HG03457 (cell line): Measurements from ENCODE around the gene KCNJ6.

Source experiments
- ATAC-seq: cut with Tn5 transposase; IDR thresholded peaks from one replicate; pipeline ENCODE4 v1.9.1; 2021; ENCODE audit warnings: moderate number of reproducible peaks; ENCODE audit not compliant: unreplicated experiment

The KCNJ6 gene

GRCh38 chr21:37827913-37828312, 88.3 kb downstream of the KCNJ6 start:
- no peak for ATAC-seq

GRCh38 chr21:37821786-37822450, 94.3 kb downstream of the KCNJ6 start:
- no peak for ATAC-seq

- no peak for ATAC-seq
Observed at GRCh38 chr21:37821092-37821491, 95.2 kb downstream of the KCNJ6 start.

GRCh38 chr21:37819372-37819771, 96.9 kb downstream of the KCNJ6 start:
- ATAC-seq: no peak

- ATAC-seq: no peak
Observed at GRCh38 chr21:37817242-37817641, 99.0 kb downstream of the KCNJ6 start.

GRCh38 chr21:37815893-37816292, 100.4 kb downstream of the KCNJ6 start:
- no peak for ATAC-seq

GRCh38 chr21:37811711-37812110, 104.5 kb downstream of the KCNJ6 start:
- no peak for ATAC-seq

- ATAC-seq: no peak
Observed at GRCh38 chr21:37808261-37808660, 108.0 kb downstream of the KCNJ6 start.

GRCh38 chr21:37805266-37805665, 111.0 kb downstream of the KCNJ6 start:
- no peak for ATAC-seq

GRCh38 chr21:37804001-37804400, 112.3 kb downstream of the KCNJ6 start:
- ATAC-seq: no peak

GRCh38 chr21:37803101-37803651, 113.1 kb downstream of the KCNJ6 start:
- no peak for ATAC-seq

- no peak for ATAC-seq
Observed at GRCh38 chr21:37800456-37801061, 115.7 kb downstream of the KCNJ6 start.

- no peak for ATAC-seq
Observed at GRCh38 chr21:37800057-37800455, 116.2 kb downstream of the KCNJ6 start.

GRCh38 chr21:37799211-37800056, 116.8 kb downstream of the KCNJ6 start:
- no peak for ATAC-seq

GRCh38 chr21:37797403-37797802, 118.9 kb downstream of the KCNJ6 start:
- ATAC-seq: no peak

GRCh38 chr21:37796011-37796410, 120.2 kb downstream of the KCNJ6 start:
- no peak for ATAC-seq

GRCh38 chr21:37793660-37794059, 122.6 kb downstream of the KCNJ6 start:
- no peak for ATAC-seq

GRCh38 chr21:37792046-37792445, 124.2 kb downstream of the KCNJ6 start:
- ATAC-seq: no peak

- ATAC-seq: no peak
Observed at GRCh38 chr21:37790905-37791304, 125.4 kb downstream of the KCNJ6 start.

- ATAC-seq: no peak
Observed at GRCh38 chr21:37788503-37788902, 127.8 kb downstream of the KCNJ6 start.

GRCh38 chr21:37787456-37787855, 128.8 kb downstream of the KCNJ6 start:
- ATAC-seq: no peak
